Camera-type eye (tissue), 1 donor: ENCODE results near the gene ZNF385A. TPM values are rescaled to one million over a fixed set of nuclear protein-coding genes. Genes with fewer than 3 reads are reported as not detected.

Source experiments
- total RNA-seq: library from RNA; depleted of rRNA; stranded (reverse); fragments of >200 nt; gene quantifications from one replicate; pipeline ENCODE4 v1.2.3, GENCODE V29; 2014

ZNF385A gene
- total RNA-seq, result 105 TPM

GRCh38 chr12:54384591-54385041 lies at the start of gene ZNF385A:
Gene ZNF385A, minus strand, starts transcription at chr12:54384733. Its CDS starts 219 bp downstream, at chr12:54384514.

GRCh38 chr12:54419088-54419887 lies 34.8 kb upstream of the ZNF385A start, which contains the start of gene ITGA5:
Gene ITGA5, minus strand, starts transcription at chr12:54419266. Its CDS starts 68 bp downstream, at chr12:54419198.

GRCh38 chr12:54364413-54364812 lies 20.1 kb downstream of the ZNF385A start, which contains the start of gene GPR84:
Gene GPR84, minus strand, starts transcription at chr12:54364486. Its CDS starts 635 bp downstream, at chr12:54363851.

GRCh38 chr12:54324617-54325441 lies 59.7 kb downstream of the ZNF385A start, which contains the start of gene COPZ1:
Gene COPZ1, plus strand, starts transcription at chr12:54325131. Its CDS starts 33 bp downstream, at chr12:54325164.

Other genes with a start within 250 kb of the ZNF385A start
- gene SMUG1, start 195.7 kb downstream of the ZNF385A start, total RNA-seq, result 35.5 TPM
- 128 TPM for gene CBX5, start 104.6 kb downstream of the ZNF385A start, total RNA-seq
- gene HNRNPA1, start 104.0 kb downstream of the ZNF385A start, total RNA-seq, result 851 TPM
- 3.7 TPM for gene NFE2, start 83.7 kb downstream of the ZNF385A start, total RNA-seq
- gene COPZ1, start 59.6 kb downstream of the ZNF385A start, total RNA-seq, result 129 TPM
- gene GPR84, start 20.2 kb downstream of the ZNF385A start, total RNA-seq, result 0.16 TPM
- gene ITGA5, start 34.5 kb upstream of the ZNF385A start, total RNA-seq, result 45.5 TPM
- not detected for gene GTSF1, start 88.9 kb upstream of the ZNF385A start, total RNA-seq
- gene NCKAP1L, start 113.0 kb upstream of the ZNF385A start, total RNA-seq, result 5.2 TPM
- gene PDE1B, start 164.9 kb upstream of the ZNF385A start, total RNA-seq, result 5.1 TPM
- 8.8 TPM for gene PPP1R1A, start 203.9 kb upstream of the ZNF385A start, total RNA-seq